Kidney (tissue), 22 donors: ENCODE data around the gene MMS22L. TPM values are rescaled to one million over a fixed set of nuclear protein-coding genes. Genes with fewer than 3 reads are reported as not detected.

Source experiments
- DNase-seq, 5 donors: peaks; one replicate each; pipeline ENCODE4 v3.0.0-alpha.2; 2013 to 2020
- FAIRE-seq: peaks from 2 replicates; lab custom pipeline; 2012; peaks lifted over from hg19 to GRCh38; lab: Jason Lieb, UNC
- H3K27ac ChIP-seq, 2 donors: one replicate each; pipeline ENCODE4 v1.7.0; 2013; ENCODE audit warnings: low read depth in 2 of 2, low read length in 2 of 2, inconsistent platforms in 1 of 2
- H3K27me3 ChIP-seq: one replicate; pipeline ENCODE4 v1.7.1; 2013; ENCODE audit warnings: low read length, inconsistent platforms; ENCODE audit not compliant: control insufficient read depth, insufficient read depth
- H3K36me3 ChIP-seq, 3 donors: one replicate each; pipeline versions ENCODE4 v1.7.0 to v1.7.1; 2013; ENCODE audit warnings: low read length in 3 of 3, control low read depth in 1 of 3, inconsistent platforms in 1 of 3; ENCODE audit not compliant: insufficient read depth in 3 of 3, control insufficient read depth in 2 of 3
- H3K4me1 ChIP-seq, 3 donors: one replicate each; pipeline versions ENCODE4 v1.7.0 to v1.7.1; 2013; ENCODE audit warnings: low read length in 3 of 3, inconsistent platforms in 1 of 3, low read depth in 1 of 3; ENCODE audit not compliant: control insufficient read depth in 2 of 3, insufficient read depth in 2 of 3
- H3K4me3 ChIP-seq, 3 donors: one replicate each; pipeline versions ENCODE4 v1.7.0 to v1.8.1; 2013; ENCODE audit warnings: low read length in 3 of 3, control low read depth in 1 of 3, inconsistent platforms in 1 of 3
- H3K9ac ChIP-seq, 3 donors: one replicate each; pipeline versions ENCODE4 v1.7.0 to v1.7.1; 2013; ENCODE audit warnings: low read length in 3 of 3, control low read depth in 1 of 3, inconsistent platforms in 1 of 3
- H3K9me3 ChIP-seq, 3 donors: one replicate each; pipeline versions ENCODE4 v1.7.0 to v1.7.1; 2013; ENCODE audit warnings: low read length in 3 of 3, control low read depth in 1 of 3, inconsistent platforms in 1 of 3; ENCODE audit not compliant: control insufficient read depth in 2 of 3, insufficient read depth in 1 of 3
- intact Hi-C: fragments of 100-400 bp; cut with DNase I; formaldehyde crosslinking; loops from one replicate; pipeline ENCODE4 v1.11.1; 2022
- long read RNA-seq, 10 donors: library from polyadenylated mRNA in 1 of 10; unstranded in 1 of 10; transcript quantifications; one replicate each; pipeline ENCODE4 v2.0.0 and lab custom pipeline, GENCODE V29; 2021 to 2026
- polyA plus RNA-seq: library from polyadenylated mRNA; stranded (reverse); fragments of 350-450 nt; fragmentation: Illumina TruSeq; extraction: RNeasy Lipid Tissue Mini Kit (QIAGEN cat#74804); gene quantifications from one replicate; pipeline ENCODE4 v1.2.3, GENCODE V29; 2014; ENCODE audit warnings: low read depth, low replicate concordance; ENCODE audit not compliant: insufficient read depth
- total RNA-seq: library from RNA; stranded (reverse); fragmentation: NEBNext Ultra II Directional; extraction: Animal tissue kit (Norgen Biotek cat#: 25700); gene quantifications from one replicate; pipeline ENCODE4 v1.2.1, GENCODE V29; 2021
- TF ChIP-seq, protein P1 (sequence below): IDR thresholded peaks from 3 replicates; pipeline ENCODE4 v1.5.1; 2012; ENCODE audit warnings: mild to moderate bottlenecking, moderate library complexity, borderline replicate concordance; ENCODE audit not compliant: insufficient read depth; ENCODE audit errors: extremely low read depth
- donor health status: control.
- donor health status: control.
- donor health status: control.
- donor health status: control.
- donor health status: control.
- donor health status: DM: yes; HTN: yes; CAD: no.
- donor health status: Normal renal cell carcinoma (clear cell type).

MMS22L gene, protein sequence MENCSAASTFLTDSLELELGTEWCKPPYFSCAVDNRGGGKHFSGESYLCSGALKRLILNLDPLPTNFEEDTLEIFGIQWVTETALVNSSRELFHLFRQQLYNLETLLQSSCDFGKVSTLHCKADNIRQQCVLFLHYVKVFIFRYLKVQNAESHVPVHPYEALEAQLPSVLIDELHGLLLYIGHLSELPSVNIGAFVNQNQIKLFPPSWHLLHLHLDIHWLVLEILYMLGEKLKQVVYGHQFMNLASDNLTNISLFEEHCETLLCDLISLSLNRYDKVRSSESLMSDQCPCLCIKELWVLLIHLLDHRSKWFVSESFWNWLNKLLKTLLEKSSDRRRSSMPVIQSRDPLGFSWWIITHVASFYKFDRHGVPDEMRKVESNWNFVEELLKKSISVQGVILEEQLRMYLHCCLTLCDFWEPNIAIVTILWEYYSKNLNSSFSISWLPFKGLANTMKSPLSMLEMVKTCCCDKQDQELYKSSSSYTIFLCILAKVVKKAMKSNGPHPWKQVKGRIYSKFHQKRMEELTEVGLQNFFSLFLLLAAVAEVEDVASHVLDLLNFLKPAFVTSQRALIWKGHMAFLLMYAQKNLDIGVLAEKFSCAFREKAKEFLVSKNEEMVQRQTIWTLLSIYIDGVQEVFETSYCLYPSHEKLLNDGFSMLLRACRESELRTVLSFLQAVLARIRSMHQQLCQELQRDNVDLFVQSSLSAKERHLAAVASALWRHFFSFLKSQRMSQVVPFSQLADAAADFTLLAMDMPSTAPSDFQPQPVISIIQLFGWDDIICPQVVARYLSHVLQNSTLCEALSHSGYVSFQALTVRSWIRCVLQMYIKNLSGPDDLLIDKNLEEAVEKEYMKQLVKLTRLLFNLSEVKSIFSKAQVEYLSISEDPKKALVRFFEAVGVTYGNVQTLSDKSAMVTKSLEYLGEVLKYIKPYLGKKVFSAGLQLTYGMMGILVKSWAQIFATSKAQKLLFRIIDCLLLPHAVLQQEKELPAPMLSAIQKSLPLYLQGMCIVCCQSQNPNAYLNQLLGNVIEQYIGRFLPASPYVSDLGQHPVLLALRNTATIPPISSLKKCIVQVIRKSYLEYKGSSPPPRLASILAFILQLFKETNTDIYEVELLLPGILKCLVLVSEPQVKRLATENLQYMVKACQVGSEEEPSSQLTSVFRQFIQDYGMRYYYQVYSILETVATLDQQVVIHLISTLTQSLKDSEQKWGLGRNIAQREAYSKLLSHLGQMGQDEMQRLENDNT
- total RNA-seq (9.5 TPM), polyA plus RNA-seq (1.7 TPM)
- long read RNA-seq, donor 1, result 0 reads
- long read RNA-seq, donor 2, result 0 reads
- long read RNA-seq, donor 3, result 0 reads
- long read RNA-seq, donor 4, result 0 reads
- long read RNA-seq, donor 5, result 0 reads
- long read RNA-seq, donor 6, result 0 reads
- long read RNA-seq, donor 7, partial matches to known transcripts, result 0 of 2 reads
- long read RNA-seq, donor 7, other reads (novel, unspliced or antisense), result 2 of 2 reads
- long read RNA-seq, donor 8, result 0 reads
- long read RNA-seq, donor 9, result 0 reads
- long read RNA-seq, donor 10, result 0 reads

DNA sequence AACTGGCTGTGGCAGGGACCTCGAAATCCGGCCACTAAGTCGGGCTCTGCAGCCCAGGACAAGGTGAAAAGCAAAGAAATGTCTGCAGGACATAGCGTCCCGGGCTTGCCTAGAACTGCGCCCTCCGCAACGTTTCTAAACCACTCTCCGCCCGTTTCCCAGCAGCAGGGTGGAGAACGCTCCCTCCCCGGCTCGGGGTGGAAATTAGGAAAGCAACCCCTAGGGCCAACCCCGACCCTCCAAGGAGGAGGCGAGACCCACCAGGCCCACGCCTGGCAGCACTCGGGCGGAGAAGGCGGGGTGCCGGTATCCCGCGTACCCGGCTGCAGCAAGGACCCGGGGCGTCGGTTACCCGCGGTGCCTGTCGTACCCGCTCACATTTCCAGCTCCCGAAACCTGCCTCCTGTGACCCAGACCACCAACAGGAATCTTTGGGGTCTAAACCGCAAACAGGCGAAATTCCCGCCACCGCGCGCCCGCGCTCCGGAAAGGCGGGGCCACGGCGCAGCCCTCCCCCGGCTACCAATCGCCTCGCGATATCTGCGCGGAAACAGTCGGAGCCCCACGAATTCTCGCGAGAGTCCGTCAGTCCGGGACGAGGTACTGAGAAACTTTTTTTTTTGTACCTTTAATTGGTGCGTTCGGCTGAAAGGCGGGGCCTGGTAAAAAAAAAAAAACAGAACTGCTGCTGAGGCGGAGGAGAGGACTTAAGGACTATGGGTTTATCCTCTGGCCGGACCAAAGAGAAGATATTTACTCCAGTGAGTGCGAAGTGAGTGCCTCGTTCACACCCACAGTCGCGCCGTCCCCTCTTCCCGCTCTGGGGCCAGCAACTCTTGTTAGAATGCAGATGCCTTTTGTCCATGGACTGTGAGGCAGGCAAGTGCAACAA is at the start of gene MMS22L:
Gene MMS22L (minus strand): TSS at position 491 of the 892 bp plus-strand sequence. CDS start 739 bp downstream, outside the sequence.
- DNase-seq (peak; percentile 95 to 99 (median 97)), FAIRE-seq (peak; percentile 77)
- Histone ChIP-seq H3K27ac (no peak within 1 kb of the TSS), H3K27me3 (no peaks in the 10 kb centered on the region), H3K4me3 (peak within 1 kb of the TSS; percentile 76 to 91 (median 89)), H3K9me3 (no peaks in the 10 kb centered on the region), H3K36me3 (no peaks in the 10 kb centered on the region), H3K9ac (peak within 1 kb of the TSS; percentile 47 to 86 (median 61)), H3K4me1 (no peaks in the 10 kb centered on the region)
- TF ChIP-seq, protein P1, sequence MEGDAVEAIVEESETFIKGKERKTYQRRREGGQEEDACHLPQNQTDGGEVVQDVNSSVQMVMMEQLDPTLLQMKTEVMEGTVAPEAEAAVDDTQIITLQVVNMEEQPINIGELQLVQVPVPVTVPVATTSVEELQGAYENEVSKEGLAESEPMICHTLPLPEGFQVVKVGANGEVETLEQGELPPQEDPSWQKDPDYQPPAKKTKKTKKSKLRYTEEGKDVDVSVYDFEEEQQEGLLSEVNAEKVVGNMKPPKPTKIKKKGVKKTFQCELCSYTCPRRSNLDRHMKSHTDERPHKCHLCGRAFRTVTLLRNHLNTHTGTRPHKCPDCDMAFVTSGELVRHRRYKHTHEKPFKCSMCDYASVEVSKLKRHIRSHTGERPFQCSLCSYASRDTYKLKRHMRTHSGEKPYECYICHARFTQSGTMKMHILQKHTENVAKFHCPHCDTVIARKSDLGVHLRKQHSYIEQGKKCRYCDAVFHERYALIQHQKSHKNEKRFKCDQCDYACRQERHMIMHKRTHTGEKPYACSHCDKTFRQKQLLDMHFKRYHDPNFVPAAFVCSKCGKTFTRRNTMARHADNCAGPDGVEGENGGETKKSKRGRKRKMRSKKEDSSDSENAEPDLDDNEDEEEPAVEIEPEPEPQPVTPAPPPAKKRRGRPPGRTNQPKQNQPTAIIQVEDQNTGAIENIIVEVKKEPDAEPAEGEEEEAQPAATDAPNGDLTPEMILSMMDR, result no peak
- intact Hi-C loops, result no loop called here

DNA sequence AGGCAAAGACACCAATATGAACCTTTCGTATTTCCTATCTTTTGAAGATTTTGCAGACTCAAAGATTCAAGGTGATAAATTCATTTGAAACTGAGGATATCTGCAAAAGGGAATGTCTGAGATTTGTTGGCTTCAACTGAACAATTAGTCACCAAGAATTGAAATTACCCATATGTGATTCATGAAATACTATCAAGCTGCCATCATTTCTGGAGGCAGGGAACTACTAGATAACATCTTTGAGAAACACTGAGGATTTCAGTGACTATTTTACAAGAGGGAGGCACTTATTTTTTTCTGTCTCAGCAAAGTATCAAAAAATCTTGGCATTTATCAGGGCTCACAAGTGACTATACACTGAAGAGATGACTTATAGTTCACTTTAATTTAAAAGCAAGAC is 39.8 kb upstream of the MMS22L start:
- Histone ChIP-seq H3K36me3 (no peaks in the 10 kb centered on the region), H3K27me3 (no peaks in the 10 kb centered on the region), H3K9ac (no peak overlapping the region), H3K9me3 (no peaks in the 10 kb centered on the region), H3K4me1 (no peaks in the 10 kb centered on the region), H3K4me3 (no peak overlapping the region), H3K27ac (no peak overlapping the region)
- intact Hi-C loops, result no loop called here
- FAIRE-seq, result no peak
- TF ChIP-seq, protein P1, result no peak
- DNase-seq, result no peak
